ENCODE measurements around the gene TXNRD3.

The TXNRD3 gene

DNA sequence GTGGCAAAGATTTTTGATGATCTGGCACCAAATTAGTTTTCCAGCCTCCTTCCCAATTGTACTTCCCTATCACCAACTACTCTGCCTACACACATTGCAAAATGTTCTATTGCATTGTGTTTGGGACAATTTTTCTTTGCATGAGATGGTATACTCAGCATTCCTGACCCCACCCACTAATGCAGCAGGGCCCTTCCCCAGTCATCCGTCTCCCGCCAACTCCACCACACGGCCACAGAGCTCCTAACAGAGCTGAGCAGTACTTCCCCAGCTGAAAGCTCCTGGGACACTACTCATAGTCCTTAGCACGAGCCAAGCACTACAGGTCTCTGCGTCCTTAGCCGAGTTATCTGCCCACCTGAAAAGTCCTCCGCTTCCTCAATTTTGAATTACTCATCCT, 34.2 kb downstream of the TXNRD3 start:
- TF ChIP-seq, protein P1, sequence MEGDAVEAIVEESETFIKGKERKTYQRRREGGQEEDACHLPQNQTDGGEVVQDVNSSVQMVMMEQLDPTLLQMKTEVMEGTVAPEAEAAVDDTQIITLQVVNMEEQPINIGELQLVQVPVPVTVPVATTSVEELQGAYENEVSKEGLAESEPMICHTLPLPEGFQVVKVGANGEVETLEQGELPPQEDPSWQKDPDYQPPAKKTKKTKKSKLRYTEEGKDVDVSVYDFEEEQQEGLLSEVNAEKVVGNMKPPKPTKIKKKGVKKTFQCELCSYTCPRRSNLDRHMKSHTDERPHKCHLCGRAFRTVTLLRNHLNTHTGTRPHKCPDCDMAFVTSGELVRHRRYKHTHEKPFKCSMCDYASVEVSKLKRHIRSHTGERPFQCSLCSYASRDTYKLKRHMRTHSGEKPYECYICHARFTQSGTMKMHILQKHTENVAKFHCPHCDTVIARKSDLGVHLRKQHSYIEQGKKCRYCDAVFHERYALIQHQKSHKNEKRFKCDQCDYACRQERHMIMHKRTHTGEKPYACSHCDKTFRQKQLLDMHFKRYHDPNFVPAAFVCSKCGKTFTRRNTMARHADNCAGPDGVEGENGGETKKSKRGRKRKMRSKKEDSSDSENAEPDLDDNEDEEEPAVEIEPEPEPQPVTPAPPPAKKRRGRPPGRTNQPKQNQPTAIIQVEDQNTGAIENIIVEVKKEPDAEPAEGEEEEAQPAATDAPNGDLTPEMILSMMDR (conservative IDR thresholded peaks at IDR 0.05; ENCODE audit: low read depth) = no peak
- DNase-seq (ENCODE audit: low spot score) = no peak
- CTCF ChIA-PET = no interaction called here
- no peak overlapping the region for H3K27ac ChIP-seq
- POLR2A ChIA-PET (ENCODE audit: low non-redundant PET) = no interaction called here

DNA sequence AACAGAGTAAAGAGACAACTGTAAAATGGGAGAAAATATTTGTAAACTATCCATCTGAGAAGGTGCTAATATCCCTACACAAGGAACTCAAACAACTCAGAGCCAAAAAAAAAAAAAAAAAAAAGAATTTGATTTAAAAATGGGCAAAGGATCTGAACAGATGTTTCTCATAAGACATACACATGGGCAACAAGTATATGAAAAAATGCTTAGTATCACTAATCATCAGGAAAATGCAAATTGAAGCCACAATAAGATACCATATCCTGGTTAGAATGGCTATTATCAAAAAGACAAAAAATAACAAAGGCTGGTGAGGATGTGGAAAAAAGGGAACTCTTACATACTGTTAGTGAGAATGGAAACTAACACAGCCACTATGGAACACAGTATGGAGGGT, 36.2 kb downstream of the TXNRD3 start:
- no peak overlapping the region for H3K27ac ChIP-seq
- TF ChIP-seq, protein P1 (conservative IDR thresholded peaks at IDR 0.05; ENCODE audit: low read depth) = no peak
- no peak for DNase-seq (ENCODE audit: low spot score)
- ChIA-PET CTCF (interaction anchor here (0.6 kb wide), 1 partner anchor 22 kb away, joined by 4 read pairs; no protein-coding TSS in a partner anchor), POLR2A (ENCODE audit: low non-redundant PET) (no interaction called here)

DNA sequence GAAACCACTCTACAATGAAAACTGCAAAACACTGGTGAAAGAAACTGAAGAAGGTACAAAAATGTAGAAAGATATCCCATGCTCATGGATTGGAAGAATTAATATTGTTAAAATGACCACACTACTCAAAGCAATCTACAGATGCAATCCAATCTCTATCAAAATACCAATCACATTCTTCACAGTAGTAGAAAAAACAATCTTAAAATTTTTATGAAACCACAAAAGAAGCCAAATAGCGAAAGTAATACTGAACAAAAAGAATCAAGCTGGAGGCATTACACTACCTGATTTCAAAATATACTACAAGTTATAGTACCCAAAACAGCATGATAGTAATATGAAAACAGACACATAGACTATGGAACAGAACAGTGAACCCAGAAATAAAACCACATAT, 36.9 kb downstream of the TXNRD3 start:
- ChIA-PET CTCF (interaction anchor here (0.6 kb wide), 1 partner anchor 22 kb away, joined by 4 read pairs; no protein-coding TSS in a partner anchor), POLR2A (ENCODE audit: low non-redundant PET) (no interaction called here)
- no peak for DNase-seq (ENCODE audit: low spot score)
- no peak overlapping the region for H3K27ac ChIP-seq
- TF ChIP-seq, protein P1 (conservative IDR thresholded peaks at IDR 0.05; ENCODE audit: low read depth) = no peak

DNA sequence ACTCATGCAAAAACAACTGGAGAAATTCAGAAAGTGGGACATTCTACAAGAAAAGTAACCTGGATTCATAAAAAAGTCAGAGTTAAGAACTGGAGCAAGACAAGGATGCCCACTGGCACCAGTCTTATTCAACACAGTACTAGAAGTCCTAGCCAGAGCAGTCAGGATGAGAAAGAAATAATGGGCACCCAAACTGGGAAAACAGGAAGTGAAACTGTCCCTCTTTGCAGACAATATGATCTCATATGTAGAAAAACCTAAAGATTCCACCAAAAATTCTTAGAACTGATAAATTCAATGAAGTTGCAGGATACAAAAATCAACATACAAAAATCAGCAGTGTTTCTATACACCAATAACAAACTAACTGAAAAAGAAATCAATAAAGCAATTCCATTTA, 37.4 kb downstream of the TXNRD3 start:
- no peak overlapping the region for H3K27ac ChIP-seq
- CTCF ChIA-PET = interaction anchor here (0.7 kb wide), 1 partner anchor 21 kb away, joined by 5 read pairs; no protein-coding TSS in a partner anchor
- POLR2A ChIA-PET (ENCODE audit: low non-redundant PET) = no interaction called here
- TF ChIP-seq, protein P1 (conservative IDR thresholded peaks at IDR 0.05; ENCODE audit: low read depth) = no peak
- DNase-seq (ENCODE audit: low spot score) = no peak

DNA sequence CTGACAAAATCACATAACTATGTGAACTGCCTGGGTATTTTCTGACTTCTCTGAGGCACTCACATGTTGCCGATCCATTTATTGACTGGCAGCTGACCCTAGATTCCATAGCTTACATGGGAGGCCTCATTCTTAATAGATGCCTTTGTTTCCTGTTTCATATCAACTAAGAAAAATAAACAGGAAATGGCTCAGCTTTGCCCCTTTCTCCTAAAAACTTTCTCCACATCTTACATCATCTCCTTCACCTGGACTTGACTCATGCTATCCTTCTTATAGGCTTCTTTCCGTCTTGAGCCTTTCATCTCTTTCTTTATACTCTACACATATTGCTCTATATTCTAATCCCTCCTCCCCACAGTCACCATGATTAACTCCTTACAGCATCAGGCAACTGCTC, 38.0 kb downstream of the TXNRD3 start:
- ChIA-PET CTCF (interaction anchor here (0.7 kb wide), 2 partner anchors 21 to 1992 kb away, joined by 3 to 5 read pairs; no protein-coding TSS in a partner anchor), POLR2A (ENCODE audit: low non-redundant PET) (no interaction called here)
- no peak overlapping the region for H3K27ac ChIP-seq
- no peak for DNase-seq (ENCODE audit: low spot score)
- TF ChIP-seq, protein P1 (conservative IDR thresholded peaks at IDR 0.05; ENCODE audit: low read depth) = no peak

DNA sequence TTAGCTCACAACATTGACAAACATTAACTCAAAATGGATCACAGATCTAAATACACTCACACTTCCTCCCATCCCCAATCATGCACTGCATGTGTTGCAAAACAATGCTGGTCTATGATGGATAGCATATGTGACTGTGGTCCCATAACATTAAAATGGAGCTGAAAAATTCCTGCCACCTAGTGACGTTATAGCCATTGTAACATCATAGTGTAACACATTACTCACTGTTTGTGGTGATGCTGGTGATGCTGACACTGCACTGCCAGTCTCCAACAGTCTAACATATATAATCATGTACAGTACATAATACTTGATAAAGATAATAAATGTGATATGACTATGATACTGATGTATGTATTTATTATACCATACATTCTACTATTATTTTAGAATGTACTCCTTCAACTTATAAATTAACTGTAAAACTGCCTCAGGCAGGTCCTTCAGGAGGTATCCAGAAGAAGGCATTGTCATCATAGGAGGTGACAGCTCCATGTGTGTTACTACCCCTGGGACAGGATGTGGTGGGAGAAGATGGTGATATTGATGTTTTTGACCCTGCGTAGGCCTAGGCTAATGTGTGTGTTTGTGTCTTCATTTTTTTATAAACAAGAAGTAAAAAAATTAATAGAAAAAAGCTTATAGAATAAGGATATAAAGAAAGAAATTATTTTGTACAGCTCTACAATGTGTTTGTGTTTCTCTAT, 41.3 kb downstream of the TXNRD3 start:
- H3K27ac ChIP-seq = no peak overlapping the region
- TF ChIP-seq, protein P1 (conservative IDR thresholded peaks at IDR 0.05; ENCODE audit: low read depth) = no peak
- ChIA-PET CTCF (no interaction called here), POLR2A (ENCODE audit: low non-redundant PET) (no interaction called here)
- no peak for DNase-seq (ENCODE audit: low spot score)
